ENCODE results near the gene QRSL1.

The QRSL1 gene

GRCh38 chr6:106614592-106615257 lies 14.7 kb upstream of the QRSL1 start:
- H4K20me1 ChIP-seq (ENCODE audit: control insufficient read depth, insufficient read depth, low read depth, low read length): no peaks in the 10 kb centered on the region
- no peaks in the 10 kb centered on the region for H3F3A ChIP-seq (ENCODE audit: control insufficient read depth, insufficient read depth)
- peaks cover 43% of the 10 kb centered on the region for H3K4me1 ChIP-seq (ENCODE audit: control insufficient read depth, low read length)
- no peak overlapping the region for H3K27ac ChIP-seq (ENCODE audit: low read depth, low read length)
- no peak overlapping the region; the same call in 1 of the 2 replicates for H3K4me3 ChIP-seq (ENCODE audit: low read length)
- H3K9me2 ChIP-seq (replicated peaks; ENCODE audit: control insufficient read depth, low read length): no peaks in the 10 kb centered on the region
- no peaks in the 10 kb centered on the region for H3K27me3 ChIP-seq (ENCODE audit: control insufficient read depth, low read length)
- peak overlapping the region; percentile 29 for H3K4me2 ChIP-seq (ENCODE audit: low read length)
- no peaks in the 10 kb centered on the region for H3K79me2 ChIP-seq (ENCODE audit: control insufficient read depth, low read length)
- no peak for TF ChIP-seq EZH2phosphoT487 (IDR thresholded peaks at IDR 0.05; ENCODE audit: borderline replicate concordance, low read length)
- no peak for TF ChIP-seq CTCF (IDR thresholded peaks at IDR 0.05; ENCODE audit: low read depth, low read length, poor library complexity, severe bottlenecking)
- H3K36me3 ChIP-seq (ENCODE audit: control insufficient read depth, low read length): peaks cover 55% of the 10 kb centered on the region
- no peaks in the 10 kb centered on the region for H3K9me3 ChIP-seq (ENCODE audit: control insufficient read depth, insufficient read depth, low read length)

GRCh38 chr6:106617302-106617701 lies 12.1 kb upstream of the QRSL1 start:
- Histone ChIP-seq H3K4me3 (ENCODE audit: low read length) (no peak overlapping the region), H3K36me3 (ENCODE audit: control insufficient read depth, low read length) (peaks cover 48% of the 10 kb centered on the region), H3K27ac (ENCODE audit: low read depth, low read length) (no peak overlapping the region), H3K9me3 (ENCODE audit: control insufficient read depth, insufficient read depth, low read length) (no peaks in the 10 kb centered on the region), H3F3A (ENCODE audit: control insufficient read depth, insufficient read depth) (no peaks in the 10 kb centered on the region), H3K4me2 (ENCODE audit: low read length) (no peak overlapping the region), H3K4me1 (ENCODE audit: control insufficient read depth, low read length) (peaks cover 34% of the 10 kb centered on the region), H3K27me3 (ENCODE audit: control insufficient read depth, low read length) (no peaks in the 10 kb centered on the region), H4K20me1 (ENCODE audit: control insufficient read depth, insufficient read depth, low read depth, low read length) (no peaks in the 10 kb centered on the region), H3K79me2 (ENCODE audit: control insufficient read depth, low read length) (no peaks in the 10 kb centered on the region), H3K9me2 (replicated peaks; ENCODE audit: control insufficient read depth, low read length) (no peaks in the 10 kb centered on the region)
- no peak for TF ChIP-seq EZH2phosphoT487 (IDR thresholded peaks at IDR 0.05; ENCODE audit: borderline replicate concordance, low read length)

GRCh38 chr6:106617857-106618256 lies 11.5 kb upstream of the QRSL1 start:
- Histone ChIP-seq H3K36me3 (ENCODE audit: control insufficient read depth, low read length) (peaks cover 51% of the 10 kb centered on the region), H3K4me3 (ENCODE audit: low read length) (no peak overlapping the region), H3K4me1 (ENCODE audit: control insufficient read depth, low read length) (peaks cover 34% of the 10 kb centered on the region), H3K4me2 (ENCODE audit: low read length) (no peak overlapping the region), H3K79me2 (ENCODE audit: control insufficient read depth, low read length) (no peaks in the 10 kb centered on the region), H3K9me3 (ENCODE audit: control insufficient read depth, insufficient read depth, low read length) (no peaks in the 10 kb centered on the region), H3K9me2 (replicated peaks; ENCODE audit: control insufficient read depth, low read length) (no peaks in the 10 kb centered on the region), H4K20me1 (ENCODE audit: control insufficient read depth, insufficient read depth, low read depth, low read length) (no peaks in the 10 kb centered on the region), H3F3A (ENCODE audit: control insufficient read depth, insufficient read depth) (no peaks in the 10 kb centered on the region), H3K27me3 (ENCODE audit: control insufficient read depth, low read length) (no peaks in the 10 kb centered on the region), H3K27ac (ENCODE audit: low read depth, low read length) (no peak overlapping the region)
- TF ChIP-seq CTCF (IDR thresholded peaks at IDR 0.05; ENCODE audit: low read depth, low read length, poor library complexity, severe bottlenecking) (no peak), EZH2phosphoT487 (IDR thresholded peaks at IDR 0.05; ENCODE audit: borderline replicate concordance, low read length) (no peak)

GRCh38 chr6:106618324-106618723 lies 11.1 kb upstream of the QRSL1 start:
- Histone ChIP-seq H4K20me1 (ENCODE audit: control insufficient read depth, insufficient read depth, low read depth, low read length) (no peaks in the 10 kb centered on the region), H3K79me2 (ENCODE audit: control insufficient read depth, low read length) (no peaks in the 10 kb centered on the region), H3K4me3 (ENCODE audit: low read length) (no peak overlapping the region), H3K9me3 (ENCODE audit: control insufficient read depth, insufficient read depth, low read length) (peaks cover 3% of the 10 kb centered on the region; the same call in 1 of the 2 replicates), H3K27ac (ENCODE audit: low read depth, low read length) (no peak overlapping the region), H3F3A (ENCODE audit: control insufficient read depth, insufficient read depth) (no peaks in the 10 kb centered on the region), H3K36me3 (ENCODE audit: control insufficient read depth, low read length) (peaks cover 52% of the 10 kb centered on the region), H3K4me1 (ENCODE audit: control insufficient read depth, low read length) (peaks cover 34% of the 10 kb centered on the region), H3K4me2 (ENCODE audit: low read length) (no peak overlapping the region), H3K9me2 (replicated peaks; ENCODE audit: control insufficient read depth, low read length) (no peaks in the 10 kb centered on the region), H3K27me3 (ENCODE audit: control insufficient read depth, low read length) (no peaks in the 10 kb centered on the region)
- TF ChIP-seq EZH2phosphoT487 (IDR thresholded peaks at IDR 0.05; ENCODE audit: borderline replicate concordance, low read length) (no peak), CTCF (IDR thresholded peaks at IDR 0.05; ENCODE audit: low read depth, low read length, poor library complexity, severe bottlenecking) (no peak)

Measured in DOHH2 (cell line).